Thoracic aorta endothelial cell (primary cell): Measurements from ENCODE around the gene OR12D1. TPM values are rescaled to one million over a fixed set of nuclear protein-coding genes. Genes with fewer than 3 reads are reported as not detected.

Experiments
- total RNA-seq: library from RNA; depleted of rRNA; stranded (reverse); fragments of >200 nt; gene quantifications from 2 replicates; pipeline ENCODE4 v1.2.3, GENCODE V29; 2012

OR12D1 gene
- total RNA-seq, result not detected in 2 replicates

GRCh38 chr6:29414588-29414987 lies at the start of gene OR12D1:
Gene OR12D1, plus strand, starts transcription at chr6:29414928.

GRCh38 chr6:29368765-29369164 lies 46.0 kb upstream of the OR12D1 start, which contains the start of gene OR5V1:
Gene OR5V1, minus strand, starts transcription at chr6:29368865. Its CDS starts 12,670 bp downstream, at chr6:29356195.

GRCh38 chr6:29375191-29375590 lies 39.5 kb upstream of the OR12D1 start, which contains the start of gene OR12D3:
Gene OR12D3, minus strand, starts transcription at chr6:29375291. Its CDS starts 4 bp downstream, at chr6:29375287.

GRCh38 chr6:29395331-29395730 lies 19.4 kb upstream of the OR12D1 start, which contains the start of gene OR12D2:
Gene OR12D2, plus strand, starts transcription at chr6:29395631. Its CDS starts 1,069 bp downstream, at chr6:29396700.

GRCh38 chr6:29439006-29439405 lies 24.3 kb downstream of the OR12D1 start, which contains the start of gene OR10C1:
Gene OR10C1, plus strand, starts transcription at chr6:29439306. Its CDS starts 710 bp downstream, at chr6:29440016.

GRCh38 chr6:29456971-29457370 lies 42.2 kb downstream of the OR12D1 start, which contains the start of the genes OR11A1 and OR2H1:
Gene OR11A1, minus strand, starts transcription at chr6:29457071. Its CDS starts 29,430 bp downstream, at chr6:29427641.
Gene OR2H1, plus strand, starts transcription at chr6:29457155. Its CDS starts 4,615 bp downstream, at chr6:29461770.

Other genes starting within 250 kb of the OR12D1 start
- not detected in 2 replicates for gene OR2J2, start 244.0 kb upstream of the OR12D1 start, total RNA-seq
- not detected in 2 replicates for gene OR14J1, start 113.2 kb upstream of the OR12D1 start, total RNA-seq
- not detected in 2 replicates for gene OR5V1, start 46.1 kb upstream of the OR12D1 start, total RNA-seq
- gene OR12D3, start 39.6 kb upstream of the OR12D1 start, total RNA-seq, result not detected in 2 replicates
- not detected in 2 replicates for gene OR12D2, start 19.3 kb upstream of the OR12D1 start, total RNA-seq
- not detected in 2 replicates for gene OR10C1, start 24.4 kb downstream of the OR12D1 start, total RNA-seq
- not detected in 2 replicates for gene OR11A1, start 42.1 kb downstream of the OR12D1 start, total RNA-seq
- not detected in 2 replicates for gene OR2H1, start 42.2 kb downstream of the OR12D1 start, total RNA-seq
- not detected in 2 replicates for gene MAS1L, start 73.0 kb downstream of the OR12D1 start, total RNA-seq
- gene UBD, start 144.8 kb downstream of the OR12D1 start, total RNA-seq, result 0.14 TPM in 1 of 2 replicates, not detected in the other
- not detected in 2 replicates for gene OR2H2, start 170.2 kb downstream of the OR12D1 start, total RNA-seq
- 16.2 TPM in 2 replicates for gene GABBR1, start 218.3 kb downstream of the OR12D1 start, total RNA-seq
- not detected in 2 replicates for gene MOG, start 242.2 kb downstream of the OR12D1 start, total RNA-seq